ENCODE data around the gene TRIM33. TPM values are rescaled to one million over a fixed set of nuclear protein-coding genes. Genes with fewer than 3 reads are reported as not detected.

Gene TRIM33
- total and polyA plus RNA-seq, 2 of the 13 experiments (the other 11 are each of a cell fraction or from before 2014, with no cell fraction given) = 35.5 to 42.2 TPM

DNA sequence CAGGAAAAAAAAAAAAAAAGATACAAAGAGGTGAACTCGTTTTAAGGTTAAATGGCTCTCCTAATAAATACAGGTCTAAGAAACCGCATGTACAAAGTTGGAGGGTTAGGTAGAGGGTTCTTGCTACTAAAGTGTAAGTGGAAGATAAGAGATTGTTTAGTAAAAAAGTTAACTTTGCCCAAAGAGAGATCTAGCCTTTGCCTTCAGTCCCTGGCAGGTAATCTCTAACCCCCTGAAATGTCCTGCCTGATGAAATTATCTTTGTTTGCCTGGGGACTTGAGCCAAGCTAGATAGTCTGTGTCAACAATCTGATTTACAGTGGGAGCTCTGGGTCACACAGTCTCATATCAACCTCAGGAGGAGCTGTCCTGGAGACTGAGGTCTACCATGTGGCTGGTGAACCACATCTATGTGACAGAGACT is 57.6 kb downstream of the TRIM33 start (continued):
- TF ChIP-seq, protein P1, sequence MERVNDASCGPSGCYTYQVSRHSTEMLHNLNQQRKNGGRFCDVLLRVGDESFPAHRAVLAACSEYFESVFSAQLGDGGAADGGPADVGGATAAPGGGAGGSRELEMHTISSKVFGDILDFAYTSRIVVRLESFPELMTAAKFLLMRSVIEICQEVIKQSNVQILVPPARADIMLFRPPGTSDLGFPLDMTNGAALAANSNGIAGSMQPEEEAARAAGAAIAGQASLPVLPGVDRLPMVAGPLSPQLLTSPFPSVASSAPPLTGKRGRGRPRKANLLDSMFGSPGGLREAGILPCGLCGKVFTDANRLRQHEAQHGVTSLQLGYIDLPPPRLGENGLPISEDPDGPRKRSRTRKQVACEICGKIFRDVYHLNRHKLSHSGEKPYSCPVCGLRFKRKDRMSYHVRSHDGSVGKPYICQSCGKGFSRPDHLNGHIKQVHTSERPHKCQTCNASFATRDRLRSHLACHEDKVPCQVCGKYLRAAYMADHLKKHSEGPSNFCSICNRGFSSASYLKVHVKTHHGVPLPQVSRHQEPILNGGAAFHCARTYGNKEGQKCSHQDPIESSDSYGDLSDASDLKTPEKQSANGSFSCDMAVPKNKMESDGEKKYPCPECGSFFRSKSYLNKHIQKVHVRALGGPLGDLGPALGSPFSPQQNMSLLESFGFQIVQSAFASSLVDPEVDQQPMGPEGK (CRISPR knock-in tag; IDR thresholded peaks at IDR 0.05) = peak; percentile 38; the same call in 1 of the 2 replicates
- TF ChIP-seq RAD21 (CRISPR knock-in tag; IDR thresholded peaks at IDR 0.05) = no peak
- peak; percentile 79 for TF ChIP-seq RXRB (CRISPR knock-in tag; IDR thresholded peaks at IDR 0.05; ENCODE audit: borderline replicate concordance)
- TF ChIP-seq POLR2G (IDR thresholded peaks at IDR 0.05; ENCODE audit: low read depth, low read length) = no peak
- TF ChIP-seq ZFP62 (CRISPR knock-in tag; IDR thresholded peaks at IDR 0.05) = no peak
- TF ChIP-seq ZBTB20 (CRISPR knock-in tag; IDR thresholded peaks at IDR 0.05; ENCODE audit: borderline replicate concordance, low read depth) = peak; percentile 48; the same call in 1 of the 2 replicates
- no peak for TF ChIP-seq SOX6 (IDR thresholded peaks at IDR 0.05)
- peak; percentile 83 for TF ChIP-seq SOX6 (CRISPR knock-in tag; IDR thresholded peaks at IDR 0.05)
- TF ChIP-seq SAP130 (CRISPR knock-in tag; IDR thresholded peaks at IDR 0.05; ENCODE audit: low read depth) = peak; percentile 68
- peak; percentile 85 for TF ChIP-seq FOXA3 (CRISPR knock-in tag; IDR thresholded peaks at IDR 0.05)
- no peak for TF ChIP-seq ZNF282 (IDR thresholded peaks at IDR 0.05; ENCODE audit: partially characterized antibody)
- TF ChIP-seq SALL1 (CRISPR knock-in tag; IDR thresholded peaks at IDR 0.05) = peak; percentile 83
- peak; percentile 89; the same call in 1 of the 2 replicates for TF ChIP-seq FOXJ3 (CRISPR knock-in tag; IDR thresholded peaks at IDR 0.05; ENCODE audit: borderline replicate concordance)
- TF ChIP-seq CHD4 (IDR thresholded peaks at IDR 0.05; ENCODE audit: borderline replicate concordance, low read length) = no peak
- peak; percentile 30; the same call in 1 of the 2 replicates for TF ChIP-seq EHMT2 (IDR thresholded peaks at IDR 0.05; ENCODE audit: borderline replicate concordance, low read depth, low read length)
- TF ChIP-seq PAXIP1 (CRISPR knock-in tag; conservative IDR thresholded peaks at IDR 0.05) = peak; percentile 83
- no peak for TF ChIP-seq ZBTB44 (CRISPR knock-in tag; IDR thresholded peaks at IDR 0.05)
- TF ChIP-seq GZF1 (CRISPR knock-in tag; IDR thresholded peaks at IDR 0.05) = 0 out of 2 replicates have a peak, but pooled peaks have one; percentile 22
- TF ChIP-seq SIX1 (CRISPR knock-in tag; IDR thresholded peaks at IDR 0.05; ENCODE audit: borderline replicate concordance) = peak; percentile 65; the same call in 1 of the 2 replicates
- TF ChIP-seq ZNF12 (CRISPR knock-in tag; IDR thresholded peaks at IDR 0.05) = no peak; the same call in 1 of the 2 replicates
- TF ChIP-seq TCF7 (IDR thresholded peaks at IDR 0.05; ENCODE audit: low read depth) = peak; percentile 32
- peak; percentile 87 for TF ChIP-seq HDAC2 (CRISPR knock-in tag; IDR thresholded peaks at IDR 0.05)
- TF ChIP-seq KDM5A (IDR thresholded peaks at IDR 0.05; ENCODE audit: borderline replicate concordance, low read length) = no peak
- TF ChIP-seq ELF3 (CRISPR knock-in tag; IDR thresholded peaks at IDR 0.05) = peak; percentile 24; the same call in 1 of the 2 replicates
- TF ChIP-seq BRCA1 (CRISPR knock-in tag; IDR thresholded peaks at IDR 0.05) = 0 out of 2 replicates have a peak, but pooled peaks have one; percentile 38
- no peak for TF ChIP-seq TOPORS (CRISPR knock-in tag; IDR thresholded peaks at IDR 0.05)
